ENCODE data around the gene ATP1A4.

The ATP1A4 gene

GRCh38 chr1:160129046-160129445 is 22.4 kb upstream of the ATP1A4 start:
- Histone ChIP-seq H3K36me3 (no peaks in the 10 kb centered on the region), H3K27me3 (no peaks in the 10 kb centered on the region)
- no peak for TF ChIP-seq CTCF (IDR thresholded peaks at IDR 0.05)

DNA sequence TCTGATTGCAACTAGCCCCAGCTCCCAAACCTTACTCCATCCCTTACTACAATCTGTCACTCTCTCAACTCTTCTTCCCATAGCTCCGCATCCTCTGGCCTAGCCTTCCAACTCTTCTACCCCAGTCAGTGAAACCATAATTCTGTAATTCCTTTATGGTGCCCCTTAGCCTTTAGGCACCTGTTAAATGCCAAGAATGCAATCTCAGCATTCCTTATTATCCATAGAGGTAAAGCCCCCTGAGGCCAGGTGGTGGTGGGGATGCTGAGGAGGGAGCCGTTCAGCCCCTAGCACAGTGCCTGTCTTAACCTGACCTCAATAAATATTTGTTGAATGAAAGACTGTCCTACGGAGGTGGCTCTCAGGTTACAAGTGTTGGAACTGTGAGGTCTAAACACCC is 21.8 kb upstream of the ATP1A4 start:
- H3K27ac ChIP-seq, result no peak overlapping the region
- no peaks in the 10 kb centered on the region for H3K27me3 ChIP-seq
- no peaks in the 10 kb centered on the region for H3K4me1 ChIP-seq (ENCODE audit: control insufficient read depth in 1 of 2, insufficient read depth in 1 of 2, low read depth in 1 of 2, low read length in 1 of 2)
- H3K4me3 ChIP-seq (ENCODE audit: low read depth in 1 of 2, low read length in 1 of 2), result no peak overlapping the region
- H3K36me3 ChIP-seq, result no peaks in the 10 kb centered on the region
- H3K9me3 ChIP-seq, result no peaks in the 10 kb centered on the region
- TF ChIP-seq CTCF (IDR thresholded peaks at IDR 0.05), result no peak

More at GRCh38 chr1:160129046-160129445, 22.4 kb upstream of the ATP1A4 start:
- Histone ChIP-seq H3K4me1 (ENCODE audit: control insufficient read depth in 1 of 2, insufficient read depth in 1 of 2, low read depth in 1 of 2, low read length in 1 of 2) (no peaks in the 10 kb centered on the region), H3K27ac (no peak overlapping the region), H3K9me3 (no peaks in the 10 kb centered on the region), H3K4me3 (ENCODE audit: low read depth in 1 of 2, low read length in 1 of 2) (no peak overlapping the region)

- no peak overlapping the region for H3K27ac ChIP-seq
- no peaks in the 10 kb centered on the region for H3K4me1 ChIP-seq (ENCODE audit: control insufficient read depth in 1 of 2, insufficient read depth in 1 of 2, low read depth in 1 of 2, low read length in 1 of 2)
- H3K36me3 ChIP-seq, result no peaks in the 10 kb centered on the region
- H3K4me3 ChIP-seq (ENCODE audit: low read depth in 1 of 2, low read length in 1 of 2), result no peak overlapping the region
- no peaks in the 10 kb centered on the region for H3K9me3 ChIP-seq
- H3K27me3 ChIP-seq, result no peaks in the 10 kb centered on the region
- TF ChIP-seq CTCF (IDR thresholded peaks at IDR 0.05), result no peak
These were observed 21.4 kb upstream of the ATP1A4 start for GRCh38 chr1:160129966-160130365.

DNA sequence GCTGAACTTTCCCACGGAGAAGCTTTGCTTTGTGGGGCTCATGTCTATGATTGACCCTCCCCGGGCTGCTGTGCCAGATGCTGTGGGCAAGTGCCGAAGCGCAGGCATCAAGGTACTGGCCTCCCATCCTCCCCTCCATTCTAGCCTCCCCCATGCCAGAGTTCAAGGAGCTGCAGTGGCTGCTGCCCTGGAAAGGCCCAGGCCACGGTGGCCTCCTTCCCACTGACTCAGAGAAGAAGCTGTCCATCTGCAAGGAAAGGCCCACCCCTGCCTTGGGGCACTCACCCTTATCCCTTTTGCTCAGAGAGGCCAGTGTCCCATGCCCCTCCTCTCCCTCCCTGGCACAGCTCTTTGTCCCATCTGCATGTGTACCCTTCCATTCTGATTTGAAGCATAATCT is 20.9 kb upstream of the ATP1A4 start:
- Histone ChIP-seq H3K27ac (no peak overlapping the region), H3K4me3 (ENCODE audit: low read depth in 1 of 2, low read length in 1 of 2) (no peak overlapping the region), H3K36me3 (no peaks in the 10 kb centered on the region), H3K4me1 (ENCODE audit: control insufficient read depth in 1 of 2, insufficient read depth in 1 of 2, low read depth in 1 of 2, low read length in 1 of 2) (no peaks in the 10 kb centered on the region), H3K27me3 (no peaks in the 10 kb centered on the region), H3K9me3 (no peaks in the 10 kb centered on the region)
- no peak for TF ChIP-seq CTCF (IDR thresholded peaks at IDR 0.05)

DNA sequence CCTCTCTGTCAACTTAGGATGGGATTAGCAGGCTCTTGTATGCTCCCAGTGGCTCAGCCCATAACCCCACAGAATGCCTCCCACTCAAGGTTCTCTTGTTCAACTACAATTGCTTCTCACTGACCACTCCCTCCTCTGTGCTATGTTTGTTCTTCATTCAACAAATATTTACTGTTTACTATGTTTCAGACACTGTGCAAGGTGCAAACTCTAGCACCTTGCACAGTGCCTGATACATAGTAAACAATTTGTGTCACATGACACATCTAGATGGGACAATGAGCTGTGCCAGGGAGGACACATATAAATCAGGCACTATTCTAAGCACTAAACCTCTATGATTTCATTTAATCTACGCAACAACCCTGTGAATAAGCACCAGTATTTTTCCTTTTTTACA is 20.5 kb upstream of the ATP1A4 start:
- Histone ChIP-seq H3K27me3 (no peaks in the 10 kb centered on the region), H3K4me3 (ENCODE audit: low read depth in 1 of 2, low read length in 1 of 2) (no peak overlapping the region)

More for the DNA sequence above, 20.5 kb upstream of the ATP1A4 start:
- H3K36me3 ChIP-seq, result no peaks in the 10 kb centered on the region
- H3K27ac ChIP-seq, result no peak overlapping the region
- TF ChIP-seq CTCF (IDR thresholded peaks at IDR 0.05), result no peak
- H3K4me1 ChIP-seq (ENCODE audit: control insufficient read depth in 1 of 2, insufficient read depth in 1 of 2, low read depth in 1 of 2, low read length in 1 of 2), result no peaks in the 10 kb centered on the region
- H3K9me3 ChIP-seq, result no peaks in the 10 kb centered on the region
